Neural cell (in vitro differentiated cells): ENCODE measurements around the gene RCBTB2.

Experiments
- EP300 ChIP-seq: fragments of 450-650 bp; conservative IDR thresholded peaks from 2 replicates; pipeline ENCODE4 v1.6.1; 2014; ENCODE audit warnings: antibody characterized with exemption, mild to moderate bottlenecking, moderate library complexity; ENCODE audit not compliant: poor library complexity, severe bottlenecking
- POLR2AphosphoS5 ChIP-seq: IDR thresholded peaks from 2 replicates; pipeline ENCODE4 v1.6.1; 2012
- RAD21 ChIP-seq: fragments of 450-650 bp; conservative IDR thresholded peaks from 2 replicates; pipeline ENCODE4 v1.6.1; 2014; ENCODE audit warnings: antibody characterized with exemption, mild to moderate bottlenecking, moderate library complexity
- TAF1 ChIP-seq: IDR thresholded peaks from 2 replicates; pipeline ENCODE4 v1.6.1; 2012; ENCODE audit warnings: low read depth
- TF ChIP-seq, protein P1 (sequence below): fragments of 450-650 bp; IDR thresholded peaks from 2 replicates; pipeline ENCODE4 v1.5.1; 2014; ENCODE audit warnings: antibody characterized with exemption, mild to moderate bottlenecking, moderate library complexity; ENCODE audit not compliant: poor library complexity, severe bottlenecking
- TF ChIP-seq, protein P2 (sequence below): IDR thresholded peaks from 2 replicates; pipeline ENCODE4 v1.6.1; 2012; ENCODE audit warnings: borderline replicate concordance

GRCh38 chr13:48549658-48550057 lies 16.8 kb upstream of the RCBTB2 start:
- TF ChIP-seq, protein P1, sequence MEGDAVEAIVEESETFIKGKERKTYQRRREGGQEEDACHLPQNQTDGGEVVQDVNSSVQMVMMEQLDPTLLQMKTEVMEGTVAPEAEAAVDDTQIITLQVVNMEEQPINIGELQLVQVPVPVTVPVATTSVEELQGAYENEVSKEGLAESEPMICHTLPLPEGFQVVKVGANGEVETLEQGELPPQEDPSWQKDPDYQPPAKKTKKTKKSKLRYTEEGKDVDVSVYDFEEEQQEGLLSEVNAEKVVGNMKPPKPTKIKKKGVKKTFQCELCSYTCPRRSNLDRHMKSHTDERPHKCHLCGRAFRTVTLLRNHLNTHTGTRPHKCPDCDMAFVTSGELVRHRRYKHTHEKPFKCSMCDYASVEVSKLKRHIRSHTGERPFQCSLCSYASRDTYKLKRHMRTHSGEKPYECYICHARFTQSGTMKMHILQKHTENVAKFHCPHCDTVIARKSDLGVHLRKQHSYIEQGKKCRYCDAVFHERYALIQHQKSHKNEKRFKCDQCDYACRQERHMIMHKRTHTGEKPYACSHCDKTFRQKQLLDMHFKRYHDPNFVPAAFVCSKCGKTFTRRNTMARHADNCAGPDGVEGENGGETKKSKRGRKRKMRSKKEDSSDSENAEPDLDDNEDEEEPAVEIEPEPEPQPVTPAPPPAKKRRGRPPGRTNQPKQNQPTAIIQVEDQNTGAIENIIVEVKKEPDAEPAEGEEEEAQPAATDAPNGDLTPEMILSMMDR: no peak
- no peak for TF ChIP-seq EP300
- TF ChIP-seq, protein P2, sequence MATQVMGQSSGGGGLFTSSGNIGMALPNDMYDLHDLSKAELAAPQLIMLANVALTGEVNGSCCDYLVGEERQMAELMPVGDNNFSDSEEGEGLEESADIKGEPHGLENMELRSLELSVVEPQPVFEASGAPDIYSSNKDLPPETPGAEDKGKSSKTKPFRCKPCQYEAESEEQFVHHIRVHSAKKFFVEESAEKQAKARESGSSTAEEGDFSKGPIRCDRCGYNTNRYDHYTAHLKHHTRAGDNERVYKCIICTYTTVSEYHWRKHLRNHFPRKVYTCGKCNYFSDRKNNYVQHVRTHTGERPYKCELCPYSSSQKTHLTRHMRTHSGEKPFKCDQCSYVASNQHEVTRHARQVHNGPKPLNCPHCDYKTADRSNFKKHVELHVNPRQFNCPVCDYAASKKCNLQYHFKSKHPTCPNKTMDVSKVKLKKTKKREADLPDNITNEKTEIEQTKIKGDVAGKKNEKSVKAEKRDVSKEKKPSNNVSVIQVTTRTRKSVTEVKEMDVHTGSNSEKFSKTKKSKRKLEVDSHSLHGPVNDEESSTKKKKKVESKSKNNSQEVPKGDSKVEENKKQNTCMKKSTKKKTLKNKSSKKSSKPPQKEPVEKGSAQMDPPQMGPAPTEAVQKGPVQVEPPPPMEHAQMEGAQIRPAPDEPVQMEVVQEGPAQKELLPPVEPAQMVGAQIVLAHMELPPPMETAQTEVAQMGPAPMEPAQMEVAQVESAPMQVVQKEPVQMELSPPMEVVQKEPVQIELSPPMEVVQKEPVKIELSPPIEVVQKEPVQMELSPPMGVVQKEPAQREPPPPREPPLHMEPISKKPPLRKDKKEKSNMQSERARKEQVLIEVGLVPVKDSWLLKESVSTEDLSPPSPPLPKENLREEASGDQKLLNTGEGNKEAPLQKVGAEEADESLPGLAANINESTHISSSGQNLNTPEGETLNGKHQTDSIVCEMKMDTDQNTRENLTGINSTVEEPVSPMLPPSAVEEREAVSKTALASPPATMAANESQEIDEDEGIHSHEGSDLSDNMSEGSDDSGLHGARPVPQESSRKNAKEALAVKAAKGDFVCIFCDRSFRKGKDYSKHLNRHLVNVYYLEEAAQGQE: no peak
- TF ChIP-seq TAF1: no peak
- no peak for TF ChIP-seq POLR2AphosphoS5
- no peak for TF ChIP-seq RAD21
